ENCODE data around the gene PSMD6.
A peak's percentile ranks its signal among the peaks of the same experiment; 100 is the strongest.

Gene PSMD6

GRCh38 chr3:64022451-64023186, 675 bp downstream of the PSMD6 start:
- Histone ChIP-seq H3K4me3 (ENCODE audit: low read depth in 1 of 2, low read length in 1 of 2) (peak overlapping the region; percentile 64 to 86), H3K9me3 (no peaks in the 10 kb centered on the region), H3K4me1 (ENCODE audit: control insufficient read depth in 1 of 2, insufficient read depth in 1 of 2, low read depth in 1 of 2, low read length in 1 of 2) (peaks cover 15 to 25% of the 10 kb centered on the region in 2 experiments), H3K36me3 (peaks cover 37% of the 10 kb centered on the region), H3K27me3 (peaks cover 10% of the 10 kb centered on the region), H3K27ac (peak overlapping the region; percentile 91)
- TF ChIP-seq, protein P1, sequence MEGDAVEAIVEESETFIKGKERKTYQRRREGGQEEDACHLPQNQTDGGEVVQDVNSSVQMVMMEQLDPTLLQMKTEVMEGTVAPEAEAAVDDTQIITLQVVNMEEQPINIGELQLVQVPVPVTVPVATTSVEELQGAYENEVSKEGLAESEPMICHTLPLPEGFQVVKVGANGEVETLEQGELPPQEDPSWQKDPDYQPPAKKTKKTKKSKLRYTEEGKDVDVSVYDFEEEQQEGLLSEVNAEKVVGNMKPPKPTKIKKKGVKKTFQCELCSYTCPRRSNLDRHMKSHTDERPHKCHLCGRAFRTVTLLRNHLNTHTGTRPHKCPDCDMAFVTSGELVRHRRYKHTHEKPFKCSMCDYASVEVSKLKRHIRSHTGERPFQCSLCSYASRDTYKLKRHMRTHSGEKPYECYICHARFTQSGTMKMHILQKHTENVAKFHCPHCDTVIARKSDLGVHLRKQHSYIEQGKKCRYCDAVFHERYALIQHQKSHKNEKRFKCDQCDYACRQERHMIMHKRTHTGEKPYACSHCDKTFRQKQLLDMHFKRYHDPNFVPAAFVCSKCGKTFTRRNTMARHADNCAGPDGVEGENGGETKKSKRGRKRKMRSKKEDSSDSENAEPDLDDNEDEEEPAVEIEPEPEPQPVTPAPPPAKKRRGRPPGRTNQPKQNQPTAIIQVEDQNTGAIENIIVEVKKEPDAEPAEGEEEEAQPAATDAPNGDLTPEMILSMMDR (IDR thresholded peaks at IDR 0.05) = no peak

DNA sequence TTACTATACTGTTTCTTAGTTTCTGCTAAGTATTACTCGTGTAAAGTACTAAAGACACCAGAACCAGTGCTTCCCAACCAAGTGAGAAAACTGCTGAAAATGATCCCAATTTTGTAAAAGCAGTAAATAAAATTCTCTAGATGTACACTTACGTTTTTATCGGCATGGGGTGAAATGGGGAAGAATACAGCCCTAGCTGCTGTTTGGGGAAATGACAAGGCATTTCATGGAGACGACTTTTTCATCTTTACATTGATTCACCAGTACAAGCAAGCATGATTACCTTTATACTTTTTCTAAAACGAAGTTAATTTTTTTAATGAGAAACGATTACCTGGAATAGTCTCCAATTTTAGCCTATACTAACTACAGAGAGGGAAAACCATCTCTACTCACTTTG, 1.4 kb downstream of the PSMD6 start:
- Histone ChIP-seq H3K27ac (peak overlapping the region; percentile 91), H3K36me3 (peaks cover 44% of the 10 kb centered on the region), H3K4me3 (ENCODE audit: low read depth in 1 of 2, low read length in 1 of 2) (peak overlapping the region; percentile 64 to 86), H3K4me1 (ENCODE audit: control insufficient read depth in 1 of 2, insufficient read depth in 1 of 2, low read depth in 1 of 2, low read length in 1 of 2) (peaks cover 15 to 25% of the 10 kb centered on the region in 2 experiments), H3K27me3 (peaks cover 3% of the 10 kb centered on the region), H3K9me3 (no peaks in the 10 kb centered on the region)
- TF ChIP-seq, protein P1 (IDR thresholded peaks at IDR 0.05) = peak; percentile 27

DNA sequence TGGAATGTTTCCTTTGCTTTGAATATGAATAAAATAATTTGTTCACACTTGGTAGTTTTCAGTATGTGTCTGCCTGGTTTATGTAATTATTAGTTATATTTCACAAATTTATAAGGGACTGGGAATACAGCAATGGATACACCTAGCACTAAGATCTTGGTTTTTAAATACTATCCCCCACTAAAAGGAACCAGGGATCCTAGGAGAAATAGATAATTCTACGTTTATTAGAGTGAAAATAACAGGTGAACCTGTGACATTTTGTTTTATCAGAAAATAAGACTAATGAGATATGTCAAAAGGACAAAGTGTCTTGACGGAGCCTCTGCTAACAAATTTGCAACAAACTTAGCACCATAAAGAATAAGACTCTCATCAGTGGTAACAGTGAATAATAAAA, 3.4 kb downstream of the PSMD6 start:
- Histone ChIP-seq H3K9me3 (no peaks in the 10 kb centered on the region), H3K4me1 (ENCODE audit: control insufficient read depth in 1 of 2, insufficient read depth in 1 of 2, low read depth in 1 of 2, low read length in 1 of 2) (peaks cover 15 to 25% of the 10 kb centered on the region in 2 experiments), H3K27me3 (no peaks in the 10 kb centered on the region), H3K4me3 (ENCODE audit: low read depth in 1 of 2, low read length in 1 of 2) (no peak overlapping the region), H3K27ac (no peak overlapping the region), H3K36me3 (peaks cover 65% of the 10 kb centered on the region)
- TF ChIP-seq, protein P1 (IDR thresholded peaks at IDR 0.05) = no peak

DNA sequence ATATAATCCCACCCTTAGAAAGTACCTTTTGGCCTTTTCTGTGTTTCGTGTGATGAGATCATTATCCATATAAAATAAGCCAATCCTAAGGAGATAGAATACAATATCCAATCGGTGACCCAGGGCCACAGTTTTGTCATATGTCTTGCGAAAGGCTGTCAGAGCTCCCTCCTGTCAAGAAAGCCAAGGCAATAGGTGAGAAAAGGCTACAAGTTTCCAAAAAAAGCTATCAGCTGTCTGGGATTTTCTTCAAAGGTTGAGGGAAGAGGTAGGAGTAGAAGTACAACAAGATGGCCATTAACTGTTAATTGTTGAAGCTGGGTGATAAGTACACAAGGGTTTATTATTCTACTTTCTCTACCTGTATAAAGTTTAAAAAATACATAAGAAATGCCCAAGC, 4.0 kb downstream of the PSMD6 start:
- H3K27me3 ChIP-seq = no peaks in the 10 kb centered on the region
- peaks cover 71% of the 10 kb centered on the region for H3K36me3 ChIP-seq
- peaks cover 15 to 25% of the 10 kb centered on the region in 2 experiments for H3K4me1 ChIP-seq (ENCODE audit: control insufficient read depth in 1 of 2, insufficient read depth in 1 of 2, low read depth in 1 of 2, low read length in 1 of 2)
- TF ChIP-seq, protein P1 (IDR thresholded peaks at IDR 0.05) = no peak
- H3K4me3 ChIP-seq (ENCODE audit: low read depth in 1 of 2, low read length in 1 of 2) = no peak overlapping the region
- H3K9me3 ChIP-seq = no peaks in the 10 kb centered on the region
- no peak overlapping the region for H3K27ac ChIP-seq

GRCh38 chr3:64016941-64017620, 6.2 kb downstream of the PSMD6 start:
- Histone ChIP-seq H3K4me1 (ENCODE audit: control insufficient read depth in 1 of 2, insufficient read depth in 1 of 2, low read depth in 1 of 2, low read length in 1 of 2) (peaks cover 8 to 14% of the 10 kb centered on the region in 2 experiments), H3K9me3 (no peaks in the 10 kb centered on the region), H3K4me3 (ENCODE audit: low read depth in 1 of 2, low read length in 1 of 2) (no peak overlapping the region), H3K27ac (no peak overlapping the region), H3K36me3 (peaks cover 93% of the 10 kb centered on the region), H3K27me3 (no peaks in the 10 kb centered on the region)
- TF ChIP-seq, protein P1 (IDR thresholded peaks at IDR 0.05) = no peak
